HepG2 (cell line): ENCODE data around the gene CPLANE1. TPM values are rescaled to one million over a fixed set of nuclear protein-coding genes. Genes with fewer than 3 reads are reported as not detected.

ENCODE experiments used
- AGO1 ChIP-seq: fragments of 200-400 bp; formaldehyde crosslinking; IDR thresholded peaks from 2 replicates; pipeline ENCODE4 v1.6.1; 2017; ENCODE audit warnings: mild to moderate bottlenecking, low read depth, low read length, moderate library complexity; ENCODE audit not compliant: poor library complexity, severe bottlenecking
- ARHGAP35 ChIP-seq: sonication (generic); formaldehyde crosslinking; IDR thresholded peaks from 2 replicates; pipeline ENCODE4 v1.9.0; 2022; ENCODE audit warnings: mild to moderate bottlenecking, inconsistent platforms, moderate library complexity, missing genetic modification reagents, borderline replicate concordance
- ATF7-NPFF ChIP-seq: sonication (generic); formaldehyde crosslinking; IDR thresholded peaks from 2 replicates; pipeline ENCODE4 v1.8.1; 2023; ENCODE audit warnings: mild to moderate bottlenecking, low read depth, missing genetic modification reagents, moderate library complexity
- HNRNPH1 ChIP-seq: fragments of 200-400 bp; formaldehyde crosslinking; optimal IDR thresholded peaks from 2 replicates; pipeline ENCODE3; 2017; ENCODE audit warnings: mild to moderate bottlenecking, low read depth, low read length
- KDM5B ChIP-seq: sonication (generic); formaldehyde crosslinking; IDR thresholded peaks from 2 replicates; pipeline ENCODE4 v1.4.0; 2020; ENCODE audit warnings: missing genetic modification reagents, mild to moderate bottlenecking, borderline replicate concordance
- KLF11 ChIP-seq: IDR thresholded peaks from 2 replicates; pipeline ENCODE4 v1.6.1; 2016; ENCODE audit warnings: missing compliant biosample characterization
- KMT2A ChIP-seq: sonication (generic); formaldehyde crosslinking; IDR thresholded peaks from 2 replicates; pipeline ENCODE4 v1.4.0; 2020; ENCODE audit warnings: missing genetic modification reagents
- MAX ChIP-seq: IDR thresholded peaks from 2 replicates; pipeline ENCODE4 v1.6.1; 2012; ENCODE audit warnings: inconsistent platforms
- MYC ChIP-seq: sonication (generic); formaldehyde crosslinking; IDR thresholded peaks from 2 replicates; pipeline ENCODE4 v1.9.0; 2021; ENCODE audit warnings: missing genetic modification reagents, borderline replicate concordance
- MYNN ChIP-seq: sonication (generic); formaldehyde crosslinking; IDR thresholded peaks from 2 replicates; pipeline ENCODE4 v1.4.0; 2020; ENCODE audit warnings: mild to moderate bottlenecking, low read depth, missing genetic modification reagents
- POGK ChIP-seq: sonication (generic); formaldehyde crosslinking; conservative IDR thresholded peaks from 2 replicates; pipeline ENCODE4 v1.8.0; 2022; ENCODE audit warnings: mild to moderate bottlenecking, moderate library complexity, missing genetic modification reagents
- RAD21 ChIP-seq: fragments of 450-650 bp; formaldehyde crosslinking; IDR thresholded peaks from 2 replicates; pipeline ENCODE4 v1.5.0; 2020; ENCODE audit warnings: mild to moderate bottlenecking
- RFXAP ChIP-seq: sonication (generic); formaldehyde crosslinking; IDR thresholded peaks from 2 replicates; pipeline ENCODE4 v1.4.0; 2020; ENCODE audit warnings: missing genetic modification reagents, borderline replicate concordance
- SAP130 ChIP-seq: IDR thresholded peaks from 2 replicates; pipeline ENCODE4 v1.6.1; 2016; ENCODE audit warnings: low read depth
- SP140L ChIP-seq: sonication (generic); formaldehyde crosslinking; IDR thresholded peaks from 2 replicates; pipeline ENCODE4 v1.4.0; 2020; ENCODE audit warnings: missing genetic modification reagents, borderline replicate concordance
- ZBTB34 ChIP-seq: sonication (generic); formaldehyde crosslinking; IDR thresholded peaks from 2 replicates; pipeline ENCODE4 v1.8.0; 2022; ENCODE audit warnings: mild to moderate bottlenecking, missing genetic modification reagents
- ZFP91 ChIP-seq: sonication (generic); formaldehyde crosslinking; IDR thresholded peaks from 2 replicates; pipeline ENCODE4 v1.9.0; 2022; ENCODE audit warnings: missing genetic modification reagents, mild to moderate bottlenecking, borderline replicate concordance
- ZMAT5 ChIP-seq: sonication (generic); formaldehyde crosslinking; IDR thresholded peaks from 2 replicates; pipeline ENCODE4 v1.5.0; 2020; ENCODE audit warnings: mild to moderate bottlenecking, low read depth, missing genetic modification reagents, borderline replicate concordance
- ZNF264 ChIP-seq: sonication (generic); formaldehyde crosslinking; IDR thresholded peaks from 2 replicates; pipeline ENCODE4 v1.4.0; 2020; ENCODE audit warnings: missing genetic modification reagents
- ZNF33B ChIP-seq: sonication (generic); formaldehyde crosslinking; IDR thresholded peaks from 2 replicates; pipeline ENCODE4 v1.5.1; 2020; ENCODE audit warnings: mild to moderate bottlenecking, missing genetic modification reagents
- ZNF552 ChIP-seq: sonication (generic); formaldehyde crosslinking; IDR thresholded peaks from 2 replicates; pipeline ENCODE4 v1.9.0; 2022; ENCODE audit warnings: missing genetic modification reagents, mild to moderate bottlenecking, borderline replicate concordance
- ZNF564 ChIP-seq: sonication (generic); formaldehyde crosslinking; IDR thresholded peaks from 2 replicates; pipeline ENCODE4 v1.8.1; 2023; ENCODE audit warnings: mild to moderate bottlenecking, missing genetic modification reagents
- ZNF747 ChIP-seq: sonication (generic); formaldehyde crosslinking; IDR thresholded peaks from 2 replicates; pipeline ENCODE4 v1.8.1; 2023; ENCODE audit warnings: missing genetic modification reagents, mild to moderate bottlenecking, borderline replicate concordance
- ZNF776 ChIP-seq: sonication (generic); formaldehyde crosslinking; IDR thresholded peaks from 2 replicates; pipeline ENCODE4 v1.4.0; 2020; ENCODE audit warnings: mild to moderate bottlenecking, missing genetic modification reagents
- polyA plus RNA-seq, 8 experiments: library from polyadenylated mRNA; depleted of rRNA in 3 of 8; stranded (reverse) in 7 of 8; unstranded in 1 of 8; fragments of >200 nt; fragmentation: Illumina TruSeq in 4 of 8; extraction: Trizol in 4 of 8; gene quantifications; 2 replicates each; pipeline versions ENCODE4 v1.2.1 to v1.2.3, GENCODE V29; 2011 to 2016; ENCODE audit warnings: low read depth in 4 of 8, missing spikeins in 1 of 8, mixed read lengths in 1 of 8; ENCODE audit not compliant: insufficient read depth in 1 of 8
- total RNA-seq, 5 experiments: library from RNA; depleted of rRNA; stranded (reverse); fragments of >200 nt; fragmentation: Illumina TruSeq; extraction: Trizol; gene quantifications; 2 replicates each; pipeline ENCODE4 v1.2.3, GENCODE V29; 2016; ENCODE audit warnings: low read depth in 1 of 5

The CPLANE1 gene
- total and polyA plus RNA-seq, 2 of the 13 experiments (the other 11 are each of a cell fraction or from before 2014, with no cell fraction given): 6.3 to 9.9 TPM

- peak; percentile 66; the same call in 1 of the 2 replicates for TF ChIP-seq ZFP91
- 0 out of 2 replicates have a peak, but pooled peaks have one; percentile 67 for TF ChIP-seq ZBTB34 (CRISPR knock-in tag)
- TF ChIP-seq ZNF776 (CRISPR knock-in tag): peak; percentile 69; the same call in 1 of the 2 replicates
- peak; percentile 87 for TF ChIP-seq ATF7-NPFF (CRISPR knock-in tag)
- TF ChIP-seq ZNF33B (CRISPR knock-in tag): peak; percentile 37; the same call in 1 of the 2 replicates
- no peak for TF ChIP-seq SP140L
- peak; percentile 70 for TF ChIP-seq KMT2A
- TF ChIP-seq ZNF747 (CRISPR knock-in tag): peak; percentile 22; the same call in 1 of the 2 replicates
- no peak for TF ChIP-seq MYNN (CRISPR knock-in tag)
- peak; percentile 76; the same call in 1 of the 2 replicates for TF ChIP-seq KDM5B (CRISPR knock-in tag)
- no peak for TF ChIP-seq HNRNPH1
- TF ChIP-seq ZNF552 (CRISPR knock-in tag): no peak
- TF ChIP-seq ZNF564: no peak
- TF ChIP-seq ZNF264 (CRISPR knock-in tag): no peak
- no peak for TF ChIP-seq ZMAT5
- no peak for TF ChIP-seq KLF11 (CRISPR knock-in tag)
- TF ChIP-seq AGO1: peak; percentile 44
- TF ChIP-seq ARHGAP35 (CRISPR knock-in tag): no peak
- TF ChIP-seq RAD21: peak; percentile 49
- TF ChIP-seq POGK: no peak; the same call in 1 of the 2 replicates
- peak; percentile 85 for TF ChIP-seq MAX
- peak; percentile 54; the same call in 1 of the 2 replicates for TF ChIP-seq MYC
- peak; percentile 79 for TF ChIP-seq SAP130 (CRISPR knock-in tag)
- 0 out of 2 replicates have a peak, but pooled peaks have one; percentile 11 for TF ChIP-seq RFXAP (CRISPR knock-in tag)
These were observed at the start of gene CPLANE1 (continued) for GRCh38 chr5:37248970-37249814.
